ENCODE measurements around the gene RAB6B. TPM values are rescaled to one million over a fixed set of nuclear protein-coding genes. Genes with fewer than 3 reads are reported as not detected.

Gene RAB6B
- polyA plus RNA-seq, 1 donor: 15.3 TPM

GRCh38 chr3:133899311-133899710 lies 3.6 kb upstream of the RAB6B start:
- no peak for DNase-seq

- no peak for DNase-seq
Measured at GRCh38 chr3:133897547-133897946, 1.9 kb upstream of the RAB6B start.

- DNase-seq: peak; percentile 21
Measured at GRCh38 chr3:133896002-133896761, 500 bp upstream of the RAB6B start.

GRCh38 chr3:133894353-133895207 lies 1.1 kb downstream of the RAB6B start:
- DNase-seq: peak; percentile 26

- no peak for DNase-seq
Measured at GRCh38 chr3:133893683-133894352, 1.9 kb downstream of the RAB6B start.

- DNase-seq: no peak
Measured at GRCh38 chr3:133892541-133893231, 3.0 kb downstream of the RAB6B start.

GRCh38 chr3:133891662-133892378 lies 3.9 kb downstream of the RAB6B start:
- DNase-seq: no peak

- no peak for DNase-seq
Measured at GRCh38 chr3:133890972-133891644, 4.6 kb downstream of the RAB6B start.

- no peak for DNase-seq
Measured at GRCh38 chr3:133890037-133890436, 5.6 kb downstream of the RAB6B start.

GRCh38 chr3:133888726-133889340 lies 6.8 kb downstream of the RAB6B start:
- DNase-seq: no peak

- no peak for DNase-seq
Measured at GRCh38 chr3:133887803-133888703, 7.6 kb downstream of the RAB6B start.

- DNase-seq: no peak
Measured at GRCh38 chr3:133887074-133887802, 8.4 kb downstream of the RAB6B start.

GRCh38 chr3:133886031-133886722 lies 9.5 kb downstream of the RAB6B start:
- DNase-seq: no peak

GRCh38 chr3:133884887-133885711 lies 10.6 kb downstream of the RAB6B start:
- DNase-seq: no peak

- no peak for DNase-seq
Measured at GRCh38 chr3:133884054-133884886, 11.4 kb downstream of the RAB6B start.

GRCh38 chr3:133883641-133884040 lies 12.0 kb downstream of the RAB6B start:
- no peak for DNase-seq
